ENCODE results near the gene UNC13A.

DNA sequence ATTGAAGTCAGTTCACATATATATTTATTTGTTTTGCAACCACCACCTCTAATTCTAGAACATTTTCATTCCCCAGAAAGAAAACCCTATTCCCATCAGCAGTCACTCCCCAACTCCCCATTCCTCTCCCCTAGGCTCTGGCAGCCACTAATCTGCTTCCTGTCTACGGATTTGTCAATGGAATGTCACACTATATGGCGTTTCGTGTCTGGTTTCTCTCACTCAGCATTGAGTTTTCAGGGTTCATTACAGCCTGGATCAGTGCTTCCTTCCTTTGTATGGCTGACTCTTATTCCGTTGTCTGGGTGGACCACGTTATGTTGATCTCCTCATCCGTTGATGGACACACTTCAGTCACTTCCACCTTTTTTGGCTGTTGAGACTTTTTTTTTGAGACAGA, 123.4 kb downstream of the UNC13A start:
- TF ChIP-seq ZNF274 (IDR thresholded peaks at IDR 0.05; ENCODE audit: low read depth, low read length) (no peak), SUZ12 (IDR thresholded peaks at IDR 0.05; ENCODE audit: extremely low read depth, insufficient read depth, insufficient read length) (no peak)
